T-cell (primary cell): ENCODE measurements around the gene SLC16A6. TPM values are rescaled to one million over a fixed set of nuclear protein-coding genes. Genes with fewer than 3 reads are reported as not detected.

ENCODE experiments used
- ATAC-seq, 4 experiments: fragments of 200-7000 bp in 3 of 4; fragments of 150-1000 bp in 1 of 4; cut with Tn5 transposase; replicated peaks in 1 of 4; 1 replicate in 3 of 4; 2 replicates in 1 of 4; pipeline ENCODE4 v1.10.0; 2021; ENCODE audit warnings: moderate library complexity in 3 of 4, mild to moderate bottlenecking in 2 of 4, moderate number of reproducible peaks in 1 of 4
- CTCF ChIA-PET, 2 donors: fragments of 300-600 bp; sonication (Branson Sonifier 250); formaldehyde crosslinking; loops; one replicate each; lab custom pipeline; 2022; ENCODE audit warnings: antibody characterized with exemption in 2 of 2; lab: Charles Lee
- POLR2A ChIA-PET, 2 donors: fragments of 300-600 bp; sonication (Branson Sonifier 250); formaldehyde crosslinking; loops; one replicate each; lab custom pipeline; 2022; ENCODE audit warnings: antibody characterized with exemption in 2 of 2; lab: Charles Lee
- DNase-seq, 35 experiments: peaks; one replicate each; pipeline versions ENCODE4 v3.0.0 to v3.0.0-alpha.2; 2013 to 2023
- H3K27ac ChIP-seq: one replicate; pipeline ENCODE4 v1.5.1; 2013; ENCODE audit warnings: low read length
- H3K27me3 ChIP-seq, 2 experiments: replicated peaks in 1 of 2; 1 replicate in 1 of 2; 2 replicates in 1 of 2; pipeline versions ENCODE4 v1.6.1 to v1.7.0; 2013; ENCODE audit warnings: low read length in 1 of 2, mixed read lengths in 1 of 2; ENCODE audit not compliant: control insufficient read depth in 2 of 2, insufficient read depth in 2 of 2; ENCODE audit errors: extremely low read depth in 1 of 2
- H3K36me3 ChIP-seq, 2 donors: 1 replicate in 1 of 2; 2 replicates in 1 of 2; pipeline versions ENCODE4 v1.6.1 to v1.7.0; 2013; ENCODE audit warnings: low read length in 1 of 2; ENCODE audit not compliant: control insufficient read depth in 2 of 2, insufficient read depth in 1 of 2; ENCODE audit errors: extremely low read depth in 1 of 2
- H3K4me1 ChIP-seq, 2 experiments: 1 replicate in 1 of 2; 2 replicates in 1 of 2; pipeline versions ENCODE4 v1.6.1 to v1.7.0; 2013; ENCODE audit warnings: low read length in 2 of 2, mixed read lengths in 1 of 2; ENCODE audit not compliant: insufficient read depth in 2 of 2, control insufficient read depth in 1 of 2; ENCODE audit errors: extremely low read depth in 1 of 2
- H3K4me3 ChIP-seq, 2 donors: 1 replicate in 1 of 2; 2 replicates in 1 of 2; pipeline versions ENCODE4 v1.5.1 to v1.7.0; 2013; ENCODE audit warnings: mild to moderate bottlenecking in 2 of 2, low read length in 1 of 2, moderate library complexity in 1 of 2; ENCODE audit not compliant: control insufficient read depth in 1 of 2; ENCODE audit errors: extremely low read depth in 1 of 2
- H3K9me3 ChIP-seq: 2 replicates; pipeline ENCODE4 v1.7.0; 2013
- H3K27ac Mint-ChIP-seq, 2 donors: one replicate each; pipeline ENCODE4 v1.8.0; 2020 to 2021; ENCODE audit warnings: mild to moderate bottlenecking in 2 of 2, mixed read lengths in 2 of 2
- H3K27me3 Mint-ChIP-seq, 2 donors: one replicate each; pipeline ENCODE4 v1.8.0; 2021 to 2022; ENCODE audit warnings: mixed read lengths in 2 of 2
- H3K36me3 Mint-ChIP-seq: one replicate; pipeline ENCODE4 v1.8.0; 2021; ENCODE audit warnings: mixed read lengths
- H3K4me1 Mint-ChIP-seq, 3 donors: one replicate each; pipeline ENCODE4 v1.8.0; 2020 to 2022; ENCODE audit warnings: mixed read lengths in 3 of 3, mild to moderate bottlenecking in 1 of 3
- H3K4me3 Mint-ChIP-seq, 3 donors: one replicate each; pipeline ENCODE4 v1.8.0; 2020 to 2022; ENCODE audit warnings: mild to moderate bottlenecking in 3 of 3, mixed read lengths in 3 of 3, moderate library complexity in 3 of 3
- H3K9me3 Mint-ChIP-seq, 3 donors: one replicate each; pipeline ENCODE4 v1.8.0; 2020 to 2022; ENCODE audit warnings: mixed read lengths in 3 of 3
- WGBS: methylation state at CpG from one replicate; pipeline ENCODE4 v1.1.5; 2013; ENCODE audit warnings: missing lambda C conversion rate; ENCODE audit not compliant: insufficient coverage; 5-methylcytosine and 5-hydroxymethylcytosine counted together
- total RNA-seq, 35 experiments: library from RNA in 6 of 35; stranded (reverse) in 6 of 35; fragments of 120-200 nt in 1 of 35; gene quantifications; one replicate each; pipeline versions ENCODE4 v1.2.1 to v1.2.4 and lab custom pipeline; 2013 to 2026

The SLC16A6 gene
- total RNA-seq, 5 donors from 2014 or later (not counting 1 experiment from before 2014, with no cell fraction given): 4.4 to 10.5 (median 7.0) TPM

DNA sequence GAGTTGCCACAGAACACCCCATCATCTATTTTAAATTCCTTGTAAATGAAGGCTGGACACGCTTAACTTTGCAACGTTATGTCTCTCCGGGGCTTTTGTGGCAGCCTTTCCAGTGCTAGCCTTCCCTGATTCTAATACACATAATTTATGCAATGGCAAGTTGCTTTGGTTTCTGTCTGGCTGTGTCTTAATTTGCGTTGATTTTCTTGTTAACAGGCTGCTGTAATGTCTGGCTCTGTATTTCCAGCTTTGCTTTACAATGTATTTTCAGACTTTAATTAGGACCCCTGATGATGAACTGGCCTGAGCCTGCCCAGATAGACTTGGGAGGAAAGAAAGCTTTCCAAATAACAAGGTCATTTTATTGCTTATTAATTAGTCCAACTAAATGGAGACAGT lies 30.6 kb upstream of the SLC16A6 start:
- WGBS: 100% methylated on average over 1 of the region's 4 CpGs
- peaks cover 0 to 27% of the 10 kb centered on the region in 2 experiments for H3K4me1 ChIP-seq
- ATAC-seq: no peak
- ChIA-PET CTCF (interaction anchor here in 1 of 2 donors (0.7 kb wide), 1 partner anchor 9 kb away, joined by 3 read pairs; no protein-coding TSS in a partner anchor), POLR2A (interaction anchor here in 1 of 2 donors (0.6 kb wide), 1 partner anchor 16 kb away, joined by 3 read pairs; no protein-coding TSS in a partner anchor)
- H3K27ac Mint-ChIP-seq: no peak overlapping the region
- no peak overlapping the region for H3K4me3 Mint-ChIP-seq
- H3K27me3 ChIP-seq: no peaks in the 10 kb centered on the region
- DNase-seq: no peak
- no peak overlapping the region for H3K4me3 ChIP-seq
- no peaks in the 10 kb centered on the region for H3K9me3 Mint-ChIP-seq
- H3K4me1 Mint-ChIP-seq: peaks cover 32 to 53% (median 52%) of the 10 kb centered on the region in 3 donors
- no peak overlapping the region for H3K27ac ChIP-seq
- no peaks in the 10 kb centered on the region for H3K36me3 ChIP-seq
- H3K9me3 ChIP-seq: no peaks in the 10 kb centered on the region
- no peaks in the 10 kb centered on the region for H3K27me3 Mint-ChIP-seq
- H3K36me3 Mint-ChIP-seq: peaks cover 6% of the 10 kb centered on the region

DNA sequence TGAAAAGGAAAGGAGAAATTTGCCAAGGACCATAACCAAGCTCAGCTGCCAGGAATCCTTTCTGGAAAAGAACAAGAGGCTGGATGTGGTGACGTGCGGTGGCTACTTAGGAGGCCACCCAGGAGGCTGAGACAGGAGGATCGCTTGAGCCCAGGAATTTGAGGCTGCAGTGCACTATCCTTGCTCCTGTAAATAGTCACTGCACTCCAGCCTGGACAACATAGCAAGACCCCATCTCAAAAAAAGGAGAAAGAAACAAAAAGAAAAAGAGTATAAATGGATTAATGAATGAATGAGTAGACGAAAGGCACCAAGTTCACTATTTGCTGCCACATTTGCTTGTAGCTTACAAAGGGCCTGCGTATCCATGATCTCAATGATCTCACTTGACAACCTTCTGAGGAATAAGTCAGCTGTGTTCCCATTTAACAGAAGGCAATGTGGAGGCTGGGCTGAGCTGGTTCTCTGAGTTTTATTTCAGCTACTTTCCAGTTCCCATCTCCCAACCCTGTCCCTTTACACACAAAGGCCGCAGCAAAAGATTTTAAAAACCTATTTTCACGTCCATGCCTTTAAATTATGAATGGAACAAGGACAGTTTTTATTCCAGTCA lies 30.1 kb upstream of the SLC16A6 start:
- no peaks in the 10 kb centered on the region for H3K36me3 ChIP-seq
- H3K36me3 Mint-ChIP-seq: peaks cover 6% of the 10 kb centered on the region
- H3K4me3 ChIP-seq: no peak overlapping the region
- H3K4me1 ChIP-seq: peaks cover 0 to 29% of the 10 kb centered on the region in 2 experiments
- POLR2A ChIA-PET: interaction anchor here in 1 of 2 donors (0.6 kb wide), 1 partner anchor 17 kb away, joined by 3 read pairs; no protein-coding TSS in a partner anchor
- no peaks in the 10 kb centered on the region for H3K9me3 Mint-ChIP-seq
- peaks cover 36 to 55% (median 53%) of the 10 kb centered on the region in 3 donors for H3K4me1 Mint-ChIP-seq
- H3K9me3 ChIP-seq: no peaks in the 10 kb centered on the region
- no peak overlapping the region for H3K4me3 Mint-ChIP-seq
- CTCF ChIA-PET: no interaction called here
- H3K27ac Mint-ChIP-seq: no peak overlapping the region
- DNase-seq: no peak
- no peak overlapping the region for H3K27ac ChIP-seq
- ATAC-seq: no peak
- no peaks in the 10 kb centered on the region for H3K27me3 ChIP-seq
- WGBS: 100% methylated on average over 2 of the region's 7 CpGs
- no peaks in the 10 kb centered on the region for H3K27me3 Mint-ChIP-seq

DNA sequence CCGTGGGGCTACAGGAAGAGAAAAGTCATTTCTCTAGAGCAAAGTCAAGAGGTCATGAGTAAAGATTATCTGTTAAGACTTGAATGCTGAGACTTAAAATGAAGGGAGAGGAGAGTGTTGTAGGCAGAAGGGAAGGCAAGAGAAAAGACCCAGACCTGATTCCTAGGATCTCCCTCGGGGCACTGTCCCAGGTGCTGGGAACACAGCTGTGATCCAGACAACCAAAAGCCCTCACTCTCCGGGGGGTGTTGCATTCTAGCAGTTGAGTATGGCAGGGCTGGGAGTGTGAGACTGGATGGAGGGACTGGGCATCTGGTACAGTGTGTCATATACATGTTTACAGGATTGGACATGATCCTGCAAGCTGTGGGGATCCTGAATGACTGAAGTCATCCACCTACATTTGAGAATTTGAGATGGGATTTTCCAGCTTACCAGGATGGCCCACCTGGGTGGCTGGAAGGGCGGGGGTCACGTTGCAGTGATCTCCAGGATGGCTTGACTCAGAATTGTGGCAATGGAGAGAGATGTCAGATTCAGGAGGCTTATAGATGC lies 29.5 kb upstream of the SLC16A6 start:
- Mint-ChIP-seq H3K36me3 (peaks cover 6% of the 10 kb centered on the region), H3K4me1 (peaks cover 42 to 59% (median 54%) of the 10 kb centered on the region in 3 donors), H3K4me3 (no peak overlapping the region), H3K27me3 (no peaks in the 10 kb centered on the region), H3K27ac (no peak overlapping the region), H3K9me3 (no peaks in the 10 kb centered on the region)
- 88% methylated on average over 3 of the region's 5 CpGs for WGBS
- POLR2A ChIA-PET: no interaction called here
- DNase-seq (no peak), ATAC-seq (no peak)
- H3K9me3 ChIP-seq: no peaks in the 10 kb centered on the region
- H3K4me1 ChIP-seq: peaks cover under 1 to 35% of the 10 kb centered on the region in 2 experiments
- H3K27ac ChIP-seq: no peak overlapping the region
- H3K36me3 ChIP-seq: no peaks in the 10 kb centered on the region
- H3K4me3 ChIP-seq: no peak overlapping the region
- no peaks in the 10 kb centered on the region for H3K27me3 ChIP-seq
- CTCF ChIA-PET: no interaction called here

DNA sequence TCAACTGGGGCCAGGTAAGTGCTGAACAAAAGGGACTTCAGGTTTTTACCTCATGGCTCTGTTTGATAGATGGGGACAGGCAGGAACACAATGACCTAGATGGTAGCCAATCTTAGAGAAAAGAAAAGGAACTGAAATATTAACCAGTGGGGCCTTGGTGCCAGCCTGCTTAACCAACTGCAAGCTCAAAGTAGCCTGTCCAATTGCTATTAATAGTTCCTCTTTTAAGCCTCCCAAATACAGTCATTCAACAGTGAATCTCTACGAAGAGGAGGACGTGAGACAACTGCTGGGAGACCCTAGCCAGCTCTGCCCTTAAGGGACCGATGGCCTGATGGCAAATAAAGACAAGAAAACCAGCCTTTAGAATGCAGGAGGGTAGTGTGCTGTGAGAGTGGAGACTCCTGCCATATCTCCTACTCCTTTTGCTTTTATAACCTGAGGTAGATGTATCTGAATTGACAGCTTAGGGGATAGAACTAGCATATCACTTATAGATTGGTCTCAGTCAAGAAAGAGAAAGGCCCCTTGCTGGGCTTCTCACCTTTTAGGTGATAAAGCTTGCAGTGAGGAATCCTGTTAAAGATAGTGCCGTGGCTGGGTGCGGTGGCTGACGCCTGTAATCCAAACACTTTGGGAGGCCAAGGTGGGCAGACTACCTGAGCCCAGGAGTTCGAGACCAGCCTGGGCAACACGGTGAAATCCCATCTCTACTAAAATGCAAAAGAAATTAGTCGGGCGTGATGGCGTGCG lies 28.7 kb upstream of the SLC16A6 start:
- 91% methylated on average over 8 of the region's 12 CpGs for WGBS

DNA sequence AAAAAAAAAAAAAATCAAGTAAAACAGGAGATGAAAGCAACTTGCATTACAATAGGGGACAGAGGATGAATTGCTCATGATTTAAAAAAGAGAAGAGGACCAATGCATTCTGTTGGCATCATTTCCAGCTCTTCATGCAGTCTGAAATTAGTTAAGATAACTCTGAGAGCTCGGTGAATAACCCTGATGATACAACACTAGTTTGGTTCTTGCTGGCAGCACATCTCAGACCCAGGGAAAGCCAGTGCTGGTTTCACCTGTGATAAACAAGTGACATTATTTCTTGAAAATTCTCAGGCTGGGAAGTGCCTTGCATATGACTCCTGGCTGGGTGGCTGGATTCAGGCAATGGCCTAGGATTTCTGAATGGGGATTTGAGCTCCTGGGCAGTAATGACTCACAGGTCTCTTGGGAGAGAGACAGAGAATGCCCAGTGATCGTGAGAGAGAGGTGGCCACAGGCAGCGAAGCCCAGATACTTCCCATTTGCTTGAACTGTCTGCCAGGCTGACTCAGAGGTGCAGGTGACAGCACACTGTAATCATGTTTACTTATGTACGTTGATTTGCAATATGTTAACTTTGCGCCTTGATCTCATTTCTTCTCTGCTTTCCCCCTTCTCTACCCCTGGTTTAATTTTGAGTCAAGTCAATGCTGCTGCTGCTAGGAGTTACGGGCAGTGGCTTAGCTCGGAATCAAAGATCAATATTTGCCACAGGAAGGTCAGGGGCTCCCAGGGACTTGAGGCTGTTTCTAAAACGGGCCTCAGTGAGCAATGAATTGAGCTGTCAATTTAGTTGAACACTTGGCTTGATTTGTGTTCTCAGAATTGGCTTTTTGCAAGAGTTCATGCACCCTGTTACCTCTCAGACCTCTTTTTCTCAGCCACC lies 27.4 kb upstream of the SLC16A6 start:
- H3K36me3 ChIP-seq: no peaks in the 10 kb centered on the region
- POLR2A ChIA-PET: no interaction called here
- Mint-ChIP-seq H3K4me3 (no peak overlapping the region), H3K4me1 (peaks cover 46 to 64% (median 63%) of the 10 kb centered on the region in 3 donors), H3K27me3 (no peaks in the 10 kb centered on the region), H3K36me3 (peaks cover 6% of the 10 kb centered on the region), H3K27ac (peak overlapping the region in 1 of 2 donors; percentile 11), H3K9me3 (no peaks in the 10 kb centered on the region)
- H3K27me3 ChIP-seq: no peaks in the 10 kb centered on the region
- WGBS: 90% methylated on average over 6 of the region's 8 CpGs
- no peaks in the 10 kb centered on the region for H3K9me3 ChIP-seq
- CTCF ChIA-PET: interaction anchor here in 1 of 2 donors (1.4 kb wide), 1 partner anchor 80 kb away, joined by 3 read pairs; no protein-coding TSS in a partner anchor
- ATAC-seq: no peak
- DNase-seq: no peak
- H3K4me1 ChIP-seq: peaks cover 9 to 45% of the 10 kb centered on the region in 2 experiments
- H3K27ac ChIP-seq: no peak overlapping the region
- H3K4me3 ChIP-seq: no peak overlapping the region

More for the DNA sequence above, 28.7 kb upstream of the SLC16A6 start:
- DNase-seq (no peak), ATAC-seq (no peak)
- H3K4me1 ChIP-seq: peaks cover 9 to 43% of the 10 kb centered on the region in 2 experiments
- no peaks in the 10 kb centered on the region for H3K9me3 Mint-ChIP-seq
- no peak overlapping the region for H3K27ac Mint-ChIP-seq
- no peaks in the 10 kb centered on the region for H3K27me3 Mint-ChIP-seq
- H3K36me3 ChIP-seq: no peaks in the 10 kb centered on the region
- ChIA-PET POLR2A (no interaction called here), CTCF (no interaction called here)
- H3K4me3 ChIP-seq: no peak overlapping the region
- no peaks in the 10 kb centered on the region for H3K27me3 ChIP-seq
- no peak overlapping the region for H3K4me3 Mint-ChIP-seq
- no peaks in the 10 kb centered on the region for H3K9me3 ChIP-seq
- H3K36me3 Mint-ChIP-seq: peaks cover 6% of the 10 kb centered on the region
- H3K4me1 Mint-ChIP-seq: peaks cover 50 to 63% (median 62%) of the 10 kb centered on the region in 3 donors
- H3K27ac ChIP-seq: no peak overlapping the region
